ENCODE results near the gene CACNA1D.

DNA sequence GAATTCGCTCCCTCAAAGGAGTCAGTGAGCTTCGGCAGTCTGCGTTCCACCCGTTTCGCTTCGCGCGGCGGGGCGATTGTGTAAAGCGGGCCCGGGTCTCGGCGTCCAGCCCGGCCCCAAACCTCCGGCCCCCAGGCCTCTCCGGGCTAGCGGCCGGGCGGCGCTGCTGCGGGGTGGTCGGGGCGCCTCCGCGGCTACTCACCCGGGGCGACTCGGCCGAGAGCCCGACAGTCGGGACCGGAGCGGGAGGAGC lies 351.4 kb downstream of the CACNA1D start:
- no peak for TF ChIP-seq POLR2AphosphoS5 (IDR thresholded peaks at IDR 0.05; ENCODE audit: borderline replicate concordance, low read depth, low read length)
- TF ChIP-seq EZH2 (IDR thresholded peaks at IDR 0.05): no peak
